ENCODE measurements around the gene TEX11.
"Not testable (repeated sequence)": the region's sequence is repeated elsewhere in the genome, so short reads cannot be mapped to it uniquely, and the experiment has no call there.

TEX11 gene

DNA sequence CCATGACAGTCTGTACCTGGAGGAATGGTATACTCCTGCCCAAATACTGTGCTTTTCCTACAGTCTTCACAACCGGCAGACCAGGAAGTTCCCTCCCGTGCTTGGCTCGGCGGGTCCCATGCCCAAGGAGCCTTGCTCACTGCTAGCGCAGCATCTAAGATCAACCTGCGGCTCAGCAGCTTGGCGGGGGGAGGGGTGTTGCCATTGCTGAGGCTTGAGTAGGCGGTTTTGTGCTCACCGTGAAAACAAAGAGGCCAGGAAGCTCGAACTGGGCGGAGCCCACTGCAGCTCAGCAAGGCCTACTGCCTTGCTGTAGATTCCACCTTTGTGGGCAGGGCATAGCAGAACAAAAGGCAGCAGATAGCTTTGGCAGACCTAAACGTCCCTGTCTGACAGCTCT lies 152.7 kb downstream of the TEX11 start:
- peak; percentile 41 for DNase-seq (ENCODE audit: low read depth)

DNA sequence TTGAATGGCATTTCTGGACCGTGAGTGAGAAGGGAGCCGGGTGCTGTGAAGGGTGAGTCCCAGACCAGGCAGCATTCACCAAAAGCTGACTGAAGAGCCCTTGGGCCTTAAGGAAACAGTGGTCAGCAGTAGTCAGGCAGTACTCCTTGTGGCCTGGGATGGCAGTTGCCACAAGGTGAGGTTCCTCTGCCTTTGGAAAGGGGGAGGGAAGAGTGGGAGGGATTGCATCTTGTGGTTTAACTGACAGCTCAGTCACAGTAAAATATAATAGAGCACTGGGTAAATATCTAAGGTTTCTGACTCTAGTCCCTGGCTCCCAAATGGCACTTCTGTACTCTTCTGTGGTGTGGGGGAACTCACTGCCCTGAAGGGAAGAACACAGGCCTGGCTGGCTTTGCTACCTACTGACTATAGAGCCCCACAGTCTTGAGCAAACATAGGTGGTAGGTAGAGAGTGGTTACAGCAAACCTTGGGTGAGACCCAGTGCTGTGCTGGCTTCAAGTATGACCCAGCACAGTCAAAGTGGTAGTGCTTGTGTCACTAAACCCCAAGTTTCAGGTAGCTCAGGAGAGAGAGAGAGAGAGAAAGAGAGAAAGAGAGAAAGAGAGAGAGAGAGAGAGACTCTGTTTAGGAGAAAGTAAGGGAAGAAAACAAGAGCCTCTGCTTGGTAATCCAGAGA lies 154.2 kb downstream of the TEX11 start:
- no peak for DNase-seq (ENCODE audit: low read depth)

- DNase-seq (ENCODE audit: low read depth), result not testable (repeated sequence)
These were observed 174.7 kb downstream of the TEX11 start for GRCh38 chrX:70733774-70734173.

GRCh38 chrX:70727961-70728360 lies 180.6 kb downstream of the TEX11 start:
- DNase-seq (ENCODE audit: low read depth), result not testable (repeated sequence)

DNA sequence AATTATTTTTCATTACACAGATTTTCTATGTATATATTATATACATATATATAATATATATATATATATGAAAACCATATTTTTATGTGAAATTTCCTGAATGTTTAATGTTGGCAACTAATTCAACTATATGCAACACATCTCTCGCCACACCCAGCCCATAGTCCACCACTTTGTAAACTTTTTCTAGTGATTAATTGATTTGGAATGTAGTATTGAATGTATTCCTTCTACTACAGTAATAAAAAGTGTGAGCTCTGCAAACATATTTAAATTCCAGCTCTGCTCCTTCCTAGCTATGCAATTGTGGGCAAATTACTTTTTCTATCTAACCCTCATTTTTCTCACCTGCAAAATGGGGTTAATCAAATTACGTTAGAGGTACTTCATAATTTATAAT lies 187.8 kb downstream of the TEX11 start:
- no peak for DNase-seq (ENCODE audit: low read depth)

- DNase-seq (ENCODE audit: low read depth), result not testable (repeated sequence)
These were observed 197.2 kb downstream of the TEX11 start for GRCh38 chrX:70711336-70711735.

- DNase-seq (ENCODE audit: low read depth), result no peak
These were observed 214.0 kb downstream of the TEX11 start for GRCh38 chrX:70694339-70695122.

DNA sequence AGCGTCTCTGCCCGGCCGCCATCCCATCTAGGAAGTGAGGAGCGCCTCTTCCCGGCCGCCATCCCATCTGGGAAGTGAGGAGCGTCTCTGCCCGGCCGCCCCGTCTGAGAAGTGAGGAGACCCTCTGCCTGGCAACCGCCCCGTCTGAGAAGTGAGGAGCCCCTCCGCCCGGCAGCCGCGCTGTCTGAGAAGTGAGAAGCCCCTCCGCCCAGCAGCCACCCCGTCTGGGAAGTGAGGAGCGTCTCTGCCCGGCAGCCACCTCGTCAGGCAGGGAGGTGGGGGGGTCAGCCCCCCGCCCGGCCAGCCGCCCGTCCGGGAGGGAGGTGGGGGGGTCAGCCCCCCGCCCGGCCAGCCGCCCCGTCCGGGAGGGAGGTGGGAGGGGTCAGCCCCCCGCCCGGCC lies 229.1 kb downstream of the TEX11 start:
- not testable (repeated sequence) for DNase-seq (ENCODE audit: low read depth)

DNA sequence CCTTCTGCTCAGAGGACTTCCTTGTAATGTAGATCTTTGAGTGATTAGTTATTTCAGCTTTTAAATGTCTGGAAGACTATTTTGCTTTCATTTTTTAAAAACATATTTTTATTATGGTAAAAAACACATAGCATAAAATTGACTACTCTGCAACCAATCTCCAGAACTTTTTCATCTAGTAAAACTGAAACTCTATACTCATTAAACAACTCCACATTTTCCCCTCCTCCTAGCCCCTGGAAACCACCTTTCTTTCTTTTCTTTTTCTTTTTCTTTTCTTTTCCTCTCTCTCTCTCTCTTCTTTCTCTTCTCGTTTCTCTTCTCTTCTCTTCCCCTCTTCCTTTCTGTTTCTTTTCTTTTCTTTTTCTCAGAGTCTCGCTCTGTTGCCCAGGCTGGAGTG lies 233.2 kb downstream of the TEX11 start:
- no peak for DNase-seq (ENCODE audit: low read depth)

DNA sequence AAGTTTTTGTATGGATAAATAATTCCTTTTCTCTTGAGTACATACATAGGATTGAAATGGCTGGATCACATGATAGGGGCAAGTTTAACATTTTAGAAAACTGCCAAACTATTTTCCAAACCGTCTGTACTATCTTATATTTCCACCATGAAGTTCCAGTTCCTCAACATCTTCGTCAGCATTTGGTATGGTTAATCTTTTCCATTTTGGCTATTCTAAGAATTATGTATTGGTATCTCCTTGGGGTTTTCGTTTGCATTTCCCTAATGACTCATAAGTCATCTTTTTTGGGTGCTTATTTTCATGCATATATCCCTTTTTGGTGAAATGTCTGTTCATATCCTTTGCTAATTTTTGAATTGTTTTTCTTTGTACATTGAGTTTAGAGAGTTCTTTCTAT lies 236.2 kb downstream of the TEX11 start:
- DNase-seq (ENCODE audit: low read depth), result no peak

GRCh38 chrX:70669120-70669519 lies 239.4 kb downstream of the TEX11 start:
- no peak for DNase-seq (ENCODE audit: low read depth)

- DNase-seq (ENCODE audit: low read depth), result no peak
These were observed 243.8 kb downstream of the TEX11 start for GRCh38 chrX:70664726-70665125.

- DNase-seq (ENCODE audit: low read depth), result not testable (repeated sequence)
These were observed 247.4 kb downstream of the TEX11 start for GRCh38 chrX:70661124-70661523.

DNA sequence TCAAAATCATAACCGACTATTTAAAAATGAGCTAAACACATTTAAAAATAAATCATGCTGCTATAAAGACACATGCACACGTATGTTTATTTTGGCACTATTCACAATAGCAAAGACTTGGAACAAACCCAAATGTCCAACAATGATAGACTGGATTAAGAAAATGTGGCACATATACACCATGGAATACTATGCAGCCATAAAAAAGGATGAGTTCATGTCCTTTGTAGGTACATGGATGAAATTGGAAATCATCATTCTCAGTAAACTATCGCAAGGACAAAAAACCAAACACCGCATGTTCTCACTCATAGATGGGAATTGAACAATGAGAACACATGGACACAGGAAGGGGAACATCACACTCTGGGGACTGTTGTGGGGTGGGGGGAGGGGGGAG lies 251.0 kb downstream of the TEX11 start:
- DNase-seq (ENCODE audit: low read depth), result not testable (repeated sequence)

- DNase-seq (ENCODE audit: low read depth), result no peak
These were observed 252.2 kb downstream of the TEX11 start for GRCh38 chrX:70656304-70656703.

GRCh38 chrX:70647910-70648309 lies 260.6 kb downstream of the TEX11 start:
- DNase-seq (ENCODE audit: low read depth), result not testable (repeated sequence)

DNA sequence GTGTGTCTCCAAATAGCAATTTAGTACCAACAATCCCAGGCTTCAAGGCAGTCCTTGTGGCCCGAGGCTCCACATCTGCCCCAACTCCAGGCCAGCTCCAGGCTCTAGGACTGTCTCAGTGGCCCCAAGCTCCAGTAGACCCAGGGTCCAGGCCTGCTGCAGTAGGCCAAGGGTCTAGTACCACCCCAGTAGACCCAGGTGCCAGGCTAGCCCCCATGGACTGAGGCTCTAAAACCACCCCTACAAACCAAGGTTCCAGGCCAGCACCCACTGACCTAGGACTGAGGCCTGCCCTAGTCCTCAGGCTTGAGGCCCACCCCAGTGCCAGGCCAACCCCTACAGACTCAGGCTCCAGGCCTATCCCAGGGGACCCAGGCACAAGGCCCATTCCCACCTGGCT lies 272.3 kb downstream of the TEX11 start:
- DNase-seq (ENCODE audit: low read depth), result no peak

- DNase-seq (ENCODE audit: low read depth), result no peak
These were observed 272.8 kb downstream of the TEX11 start for GRCh38 chrX:70635669-70636068.

DNA sequence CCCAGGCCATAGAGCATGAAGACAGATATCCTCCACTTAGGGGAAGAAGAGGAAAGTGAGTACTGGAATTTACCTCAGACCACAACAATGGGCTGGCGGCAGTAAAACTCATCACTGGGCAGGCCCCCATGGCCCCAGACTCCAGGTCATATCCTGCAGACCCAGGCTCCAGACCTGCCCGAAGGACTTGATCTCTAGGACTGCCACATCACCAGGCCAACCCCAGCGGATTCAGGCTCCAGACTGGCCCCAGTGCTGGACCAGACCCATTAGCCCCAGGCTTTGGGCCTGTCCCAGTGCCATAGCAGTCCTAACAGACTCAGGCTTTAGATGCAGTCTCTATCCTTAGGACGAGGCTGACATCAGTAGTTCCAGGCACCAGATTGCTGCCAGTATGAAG lies 273.3 kb downstream of the TEX11 start:
- no peak for DNase-seq (ENCODE audit: low read depth)

DNA sequence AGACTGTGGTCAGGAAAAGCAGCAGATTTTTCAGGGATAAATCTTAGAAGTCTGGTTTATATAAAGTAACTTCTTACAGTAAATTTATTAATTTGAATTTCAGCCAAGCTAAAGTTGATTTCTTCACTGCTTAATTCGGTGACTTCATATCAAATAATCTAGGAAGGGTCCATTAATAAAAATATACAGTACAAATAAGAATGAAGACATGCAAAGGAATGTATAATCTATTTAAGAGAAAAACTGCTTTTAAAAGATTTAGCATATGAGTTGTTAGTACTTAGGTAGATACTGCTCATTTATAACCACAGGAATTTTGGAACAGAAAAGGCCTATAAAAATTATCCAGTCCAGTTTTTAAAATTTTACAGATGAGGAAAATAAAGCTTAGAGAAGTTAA lies 286.8 kb downstream of the TEX11 start:
- no peak for DNase-seq (ENCODE audit: low read depth)

- no peak for DNase-seq (ENCODE audit: low read depth)
These were observed 290.0 kb downstream of the TEX11 start for GRCh38 chrX:70618467-70618866.

GRCh38 chrX:70613295-70613694 lies 295.2 kb downstream of the TEX11 start:
- DNase-seq (ENCODE audit: low read depth), result no peak

GRCh38 chrX:70605352-70605751 lies 303.2 kb downstream of the TEX11 start:
- no peak for DNase-seq (ENCODE audit: low read depth)

DNA sequence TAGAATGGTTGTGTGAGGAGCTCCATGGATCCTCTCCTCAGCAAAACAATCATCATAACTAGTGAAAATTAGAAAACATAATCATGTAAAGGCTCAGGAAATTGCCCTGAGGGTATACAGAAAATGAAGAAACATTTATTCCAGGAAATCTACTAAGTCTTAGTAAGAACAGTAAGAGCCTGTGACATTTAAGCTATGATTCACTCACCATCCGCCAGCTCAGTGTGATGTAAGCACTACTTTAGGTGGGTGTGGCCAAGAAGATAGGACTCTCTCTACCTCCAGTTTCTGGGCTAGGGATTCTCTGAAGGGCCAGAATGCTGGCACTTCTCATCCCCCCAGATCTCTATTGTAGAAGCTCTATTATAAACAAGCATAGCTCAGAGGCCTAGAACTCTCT lies 316.4 kb downstream of the TEX11 start:
- no peak for DNase-seq (ENCODE audit: low read depth)
